Brain microvascular endothelial cell (primary cell): ENCODE measurements around the gene RFLNA.

Experiments used
- DNase-seq: peaks from one replicate; pipeline ENCODE4 v3.0.0-alpha.2; 2020
- H3K27ac ChIP-seq: fragments of 250-450 bp; sonication (Bioruptor Pico); 2 replicates; pipeline ENCODE4 v1.5.1; 2020; ENCODE audit warnings: mild to moderate bottlenecking, moderate library complexity
- H3K27me3 ChIP-seq: fragments of 250-450 bp; sonication (Bioruptor Pico); replicated peaks from 2 replicates; pipeline ENCODE4 v1.5.1; 2020; ENCODE audit warnings: mild to moderate bottlenecking
- H3K36me3 ChIP-seq: fragments of 250-450 bp; sonication (Bioruptor Pico); replicated peaks from 2 replicates; pipeline ENCODE4 v1.5.1; 2020; ENCODE audit warnings: mild to moderate bottlenecking
- H3K4me3 ChIP-seq: 2 replicates; pipeline ENCODE4 v1.5.1; 2011; ENCODE audit warnings: low read depth, mild to moderate bottlenecking, control low read depth, low read length, moderate library complexity
- CTCF ChIP-seq: IDR thresholded peaks from 2 replicates; pipeline ENCODE4 v1.5.1; 2011; ENCODE audit warnings: low read depth, mild to moderate bottlenecking, moderate library complexity, low read length, control low read depth, inconsistent platforms; ENCODE audit errors: missing control alignments
- in situ Hi-C: cut with HindIII; loops from 2 replicates; pipeline ENCODE4 v1.10.0; 2017; ENCODE audit warnings: low sequenced_read_pairs, low pct_ligation_motif_present

RFLNA gene

DNA sequence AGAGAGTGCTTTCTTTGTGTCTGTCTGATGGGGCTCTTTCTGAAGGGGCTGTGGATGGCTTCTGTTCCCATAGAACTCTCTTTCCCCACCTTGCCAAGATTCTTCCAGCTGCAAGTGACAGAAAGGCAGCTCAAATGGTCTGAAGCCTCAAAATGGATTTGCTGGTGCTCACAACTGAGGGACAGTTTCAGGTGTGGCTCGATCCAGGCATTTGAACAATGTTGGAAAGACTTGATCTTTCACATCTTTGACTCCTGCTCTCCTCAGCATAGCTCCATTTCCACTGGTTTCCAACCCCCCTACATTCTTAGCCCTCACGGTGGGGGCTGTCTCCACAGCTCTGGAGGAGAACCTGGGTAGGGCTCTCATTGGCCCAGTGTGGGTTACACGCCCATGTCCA, 15.9 kb downstream of the RFLNA start:
- Histone ChIP-seq H3K4me3 (no peak overlapping the region), H3K36me3 (no peaks in the 10 kb centered on the region), H3K27ac (no peak overlapping the region), H3K27me3 (no peaks in the 10 kb centered on the region)
- no peak for DNase-seq
- in situ Hi-C loops, result no loop called here
- no peak for TF ChIP-seq CTCF

GRCh38 chr12:124311292-124312109, 16.6 kb downstream of the RFLNA start:
- DNase-seq, result no peak
- Histone ChIP-seq H3K27me3 (no peaks in the 10 kb centered on the region), H3K27ac (no peak overlapping the region), H3K36me3 (no peaks in the 10 kb centered on the region), H3K4me3 (no peak overlapping the region)
- no peak for TF ChIP-seq CTCF
- in situ Hi-C loops, result no loop called here

DNA sequence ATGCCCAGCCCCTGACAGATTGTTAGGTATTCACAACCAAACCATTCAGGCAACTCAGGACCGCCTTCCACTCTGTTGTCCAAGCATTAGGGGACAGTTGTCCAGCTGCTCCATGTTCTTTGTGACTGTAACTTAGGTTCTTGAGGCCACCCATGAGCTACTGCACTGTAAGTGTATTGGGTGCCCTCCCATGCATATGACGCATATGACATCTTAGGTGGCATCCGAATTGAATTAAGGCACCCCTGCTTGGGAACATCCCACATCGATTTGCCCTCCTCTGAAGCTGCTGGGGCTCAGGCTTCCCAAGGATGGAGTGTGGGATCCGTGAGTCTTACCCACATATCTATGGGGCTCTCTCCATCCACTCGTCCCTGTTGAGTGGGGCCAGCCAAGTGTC, 17.7 kb downstream of the RFLNA start:
- TF ChIP-seq CTCF, result no peak
- no peak for DNase-seq
- no peaks in the 10 kb centered on the region for H3K36me3 ChIP-seq
- no peaks in the 10 kb centered on the region for H3K27me3 ChIP-seq
- no peak overlapping the region for H3K4me3 ChIP-seq
- H3K27ac ChIP-seq, result no peak overlapping the region
- in situ Hi-C loops, result no loop called here

DNA sequence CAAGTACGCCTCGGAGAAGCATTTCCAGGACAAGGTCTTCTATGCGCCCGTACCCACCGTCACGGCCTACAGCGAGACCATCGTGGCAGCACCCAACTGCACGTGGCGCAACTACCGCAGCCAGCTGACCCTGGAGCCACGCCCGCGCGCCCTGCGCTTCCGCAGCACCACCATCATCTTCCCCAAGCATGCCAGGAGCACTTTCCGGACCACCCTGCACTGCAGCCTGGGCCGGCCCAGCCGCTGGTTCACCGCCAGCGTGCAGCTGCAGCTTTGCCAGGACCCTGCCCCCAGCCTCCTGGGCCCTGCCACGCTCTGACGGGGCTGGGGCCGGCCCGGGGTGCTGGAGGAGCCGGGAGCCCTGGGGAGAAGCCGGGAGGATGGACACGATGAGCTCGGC, 19.3 kb downstream of the RFLNA start:
- in situ Hi-C loops, result no loop called here
- no peaks in the 10 kb centered on the region for H3K36me3 ChIP-seq
- H3K27me3 ChIP-seq, result no peaks in the 10 kb centered on the region
- H3K27ac ChIP-seq, result no peak overlapping the region
- no peak overlapping the region for H3K4me3 ChIP-seq
- DNase-seq, result no peak
- no peak for TF ChIP-seq CTCF

- no peak for DNase-seq
- TF ChIP-seq CTCF, result no peak
- no peak overlapping the region for H3K4me3 ChIP-seq
- no peaks in the 10 kb centered on the region for H3K36me3 ChIP-seq
- in situ Hi-C loops, result no loop called here
- H3K27ac ChIP-seq, result no peak overlapping the region
- no peaks in the 10 kb centered on the region for H3K27me3 ChIP-seq
These were observed 19.9 kb downstream of the RFLNA start for GRCh38 chr12:124314766-124315165.

GRCh38 chr12:124315372-124316044, 20.6 kb downstream of the RFLNA start:
- Histone ChIP-seq H3K36me3 (no peaks in the 10 kb centered on the region), H3K4me3 (no peak overlapping the region), H3K27me3 (no peaks in the 10 kb centered on the region), H3K27ac (no peak overlapping the region)
- no peak for TF ChIP-seq CTCF
- no peak for DNase-seq
- in situ Hi-C loops, result no loop called here
